HCT116 (cell line): ENCODE data around the gene GCN1. TPM values are rescaled to one million over a fixed set of nuclear protein-coding genes. Genes with fewer than 3 reads are reported as not detected.

Source experiments
- ATAC-seq: fragments of 200-7000 bp; cut with Tn5 transposase; 2 replicates; pipeline ENCODE4 v1.9.1; 2020; ENCODE audit warnings: mild to moderate bottlenecking, moderate library complexity
- BruUV-seq: library from RNA; stranded (reverse); fragments of 400-500 nt; replicated peaks from 2 replicates; lab custom pipeline; 2021; lab: Mats Ljungman, UMichigan
- CTCF ChIA-PET: fragments of 300-600 bp; sonication (Branson Sonifier 250); formaldehyde crosslinking; loops from one replicate; lab custom pipeline; 2021; ENCODE audit warnings: antibody characterized with exemption; lab: Charles Lee
- POLR2A ChIA-PET: fragments of 300-600, 350-600 bp; sonication (Branson Sonifier 250); formaldehyde crosslinking; loops from one replicate; lab custom pipeline; 2021; ENCODE audit warnings: antibody characterized with exemption; lab: Charles Lee
- RAD21 ChIA-PET, 2 experiments: fragments of 300-600 bp; sonication (Branson Sonifier 250); formaldehyde crosslinking; loops; one replicate each; lab custom pipeline; 2023; ENCODE audit warnings: low total read pairs in 2 of 2; ENCODE audit not compliant: uncharacterized antibody in 2 of 2, unreplicated experiment in 2 of 2, low non-redundant PET in 1 of 2; lab: Charles Lee
- DNase-seq: peaks from one replicate; pipeline ENCODE4 v3.0.0-alpha.2; 2010; ENCODE audit warnings: low read depth, low spot score
- H2AFZ ChIP-seq: fragments of 200-600 bp; shearing (Covaris generic), sonication (generic); 2 replicates; pipeline ENCODE4 v1.6.1; 2017; ENCODE audit warnings: low read depth, mixed run types, mixed read lengths, antibody characterized with exemption, low read length; ENCODE audit not compliant: poor library complexity, severe bottlenecking
- H3K27ac ChIP-seq: 2 replicates; pipeline ENCODE4 v1.5.1; 2012; ENCODE audit warnings: low read depth, low read length
- H3K27me3 ChIP-seq: fragments of 200-600 bp; sonication (generic); 2 replicates; pipeline ENCODE4 v1.6.1; 2016; ENCODE audit warnings: mixed run types, low read length, mixed read lengths; ENCODE audit not compliant: insufficient read depth
- H3K36me3 ChIP-seq, 2 experiments: fragments of 200-500 bp in 1 of 2; fragments of 200-600 bp in 1 of 2; sonication (Bioruptor generic) in 1 of 2; sonication (generic) in 1 of 2; 2 replicates each; pipeline versions ENCODE4 v1.5.1 to v1.6.1; 2014 to 2016; ENCODE audit warnings: low read length in 2 of 2, inconsistent platforms in 1 of 2, mixed read lengths in 1 of 2, mixed run types in 1 of 2; ENCODE audit not compliant: insufficient read depth in 2 of 2, control insufficient read depth in 1 of 2
- H3K4me1 ChIP-seq, 2 experiments: fragments of 200-600 bp in 1 of 2; sonication (generic) in 1 of 2; 2 replicates each; pipeline versions ENCODE4 v1.5.1 to v1.6.1; 2012 to 2017; ENCODE audit warnings: low read length in 2 of 2, inconsistent platforms in 1 of 2, mild to moderate bottlenecking in 1 of 2, mixed read lengths in 1 of 2, mixed run types in 1 of 2, moderate library complexity in 1 of 2; ENCODE audit not compliant: insufficient read depth in 2 of 2, control insufficient read depth in 1 of 2
- H3K4me2 ChIP-seq: fragments of 200-600 bp; sonication (generic); 2 replicates; pipeline ENCODE4 v1.6.1; 2017; ENCODE audit warnings: mixed run types, low read length, mixed read lengths
- H3K4me3 ChIP-seq, 2 experiments: fragments of 200-600 bp in 1 of 2; sonication (generic) in 1 of 2; replicated peaks in 1 of 2; 2 replicates each; pipeline ENCODE4 v1.5.1; 2011 to 2016; ENCODE audit warnings: low read length in 2 of 2, control low read depth in 1 of 2, low read depth in 1 of 2, mild to moderate bottlenecking in 1 of 2, mixed read lengths in 1 of 2, mixed run types in 1 of 2
- H3K79me2 ChIP-seq: fragments of 200-600 bp; sonication (generic); 2 replicates; pipeline ENCODE4 v1.6.1; 2017; ENCODE audit warnings: mild to moderate bottlenecking, mixed run types, low read length, moderate library complexity, mixed read lengths; ENCODE audit not compliant: insufficient read depth
- H3K9ac ChIP-seq: fragments of 200-600 bp; sonication (generic); 2 replicates; pipeline ENCODE4 v1.6.1; 2016; ENCODE audit warnings: low read length, mixed read lengths
- H3K9me2 ChIP-seq: fragments of 200-600 bp; sonication (generic), shearing (Covaris generic); 2 replicates; pipeline ENCODE4 v1.6.1; 2017; ENCODE audit warnings: mixed run types, mild to moderate bottlenecking, moderate library complexity; ENCODE audit not compliant: insufficient read depth
- H3K9me3 ChIP-seq, 2 experiments: fragments of 200-500 bp in 1 of 2; fragments of 200-600 bp in 1 of 2; sonication (Bioruptor generic) in 1 of 2; sonication (generic) in 1 of 2; 2 replicates each; pipeline ENCODE4 v1.6.1; 2014 to 2017; ENCODE audit warnings: low read length in 2 of 2, mixed read lengths in 2 of 2, inconsistent platforms in 1 of 2, low read depth in 1 of 2, mild to moderate bottlenecking in 1 of 2, mixed run types in 1 of 2, moderate library complexity in 1 of 2; ENCODE audit not compliant: control insufficient read depth in 1 of 2, insufficient read depth in 1 of 2
- H4K20me1 ChIP-seq: fragments of 200-600 bp; sonication (generic), shearing (Covaris generic); 2 replicates; pipeline ENCODE4 v1.6.1; 2017; ENCODE audit warnings: mixed run types, mild to moderate bottlenecking, moderate library complexity; ENCODE audit not compliant: insufficient read depth
- POLR2A ChIP-seq: IDR thresholded peaks from 2 replicates; pipeline ENCODE4 v1.7.0; 2011; ENCODE audit warnings: borderline replicate concordance; ENCODE audit not compliant: insufficient read depth, insufficient read length; ENCODE audit errors: extremely low read depth
- SIN3A ChIP-seq: IDR thresholded peaks from 2 replicates; pipeline ENCODE4 v1.6.1; 2012; ENCODE audit warnings: low read depth
- ZFX ChIP-seq: fragments of 450-650 bp; IDR thresholded peaks from 2 replicates; pipeline ENCODE4 v1.6.1; 2017
- intact Hi-C: fragments of 100-400 bp; cut with micrococcal nuclease; formaldehyde crosslinking; loops from 2 replicates; pipeline ENCODE4 v1.10.0; 2022
- total RNA-seq: library from RNA; stranded (reverse); gene quantifications from one replicate; pipeline ENCODE4 v1.2.1, GENCODE V29; 2021; ENCODE audit not compliant: unreplicated experiment
- TF ChIP-seq, protein P1 (sequence below), 3 experiments: fragments of 200-600 bp in 1 of 3; sonication (generic) in 1 of 3; IDR thresholded peaks in 2 of 3; conservative IDR thresholded peaks in 1 of 3; 2 replicates each; pipeline ENCODE4 v1.5.1; 2012 to 2017; ENCODE audit warnings: low read depth in 2 of 3, low read length in 2 of 3, antibody characterized with exemption in 1 of 3, borderline replicate concordance in 1 of 3, control low read depth in 1 of 3, mild to moderate bottlenecking in 1 of 3, mixed read lengths in 1 of 3, mixed run types in 1 of 3, moderate library complexity in 1 of 3; ENCODE audit not compliant: insufficient read depth in 1 of 3

GCN1 gene
- total RNA-seq, 1 experiment from 2014 or later: 184 TPM

DNA sequence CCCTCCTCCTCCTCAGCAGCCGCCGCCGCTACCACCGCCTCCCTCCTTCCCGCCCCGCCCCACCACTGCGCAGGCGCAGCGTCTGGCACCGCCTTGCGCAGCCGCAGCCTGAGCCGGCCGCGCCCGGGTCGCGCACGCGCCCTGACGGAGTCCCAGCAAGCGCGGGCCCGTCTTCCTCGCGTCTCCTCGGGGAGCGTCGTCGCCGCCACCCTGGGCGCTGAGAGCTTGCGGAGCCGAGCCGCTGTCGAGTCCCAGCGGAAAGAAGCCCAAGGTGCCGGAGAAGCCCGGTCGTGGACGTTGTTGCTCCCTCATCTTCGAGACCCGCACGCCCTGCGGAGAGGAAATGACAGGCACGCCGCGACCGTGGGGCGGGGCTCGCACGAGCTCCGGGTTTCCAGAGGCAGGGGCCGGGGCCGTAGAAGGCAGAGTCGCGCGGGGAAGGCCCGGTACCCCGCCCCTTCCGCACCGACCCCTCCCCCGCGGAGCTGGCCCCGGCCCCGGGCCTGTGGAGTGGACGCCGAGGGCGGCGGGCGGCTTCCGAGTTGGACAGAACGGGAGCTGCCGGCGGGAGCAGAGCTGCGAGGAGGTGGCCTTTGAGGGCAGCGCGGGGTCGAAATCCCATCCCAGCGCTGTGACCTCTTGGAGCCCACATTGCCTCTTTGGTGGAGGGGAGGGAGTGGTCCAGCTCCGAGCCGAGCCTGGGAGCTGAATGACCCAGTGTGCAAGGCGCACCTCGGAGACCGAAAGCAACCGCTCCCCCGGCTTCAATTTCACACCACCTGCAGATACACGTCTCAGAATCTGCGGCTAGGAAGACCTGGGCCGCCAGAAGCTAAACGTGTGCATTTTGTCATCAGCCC lies 77.5 kb downstream of the GCN1 start (continued):
- TF ChIP-seq, protein P1, sequence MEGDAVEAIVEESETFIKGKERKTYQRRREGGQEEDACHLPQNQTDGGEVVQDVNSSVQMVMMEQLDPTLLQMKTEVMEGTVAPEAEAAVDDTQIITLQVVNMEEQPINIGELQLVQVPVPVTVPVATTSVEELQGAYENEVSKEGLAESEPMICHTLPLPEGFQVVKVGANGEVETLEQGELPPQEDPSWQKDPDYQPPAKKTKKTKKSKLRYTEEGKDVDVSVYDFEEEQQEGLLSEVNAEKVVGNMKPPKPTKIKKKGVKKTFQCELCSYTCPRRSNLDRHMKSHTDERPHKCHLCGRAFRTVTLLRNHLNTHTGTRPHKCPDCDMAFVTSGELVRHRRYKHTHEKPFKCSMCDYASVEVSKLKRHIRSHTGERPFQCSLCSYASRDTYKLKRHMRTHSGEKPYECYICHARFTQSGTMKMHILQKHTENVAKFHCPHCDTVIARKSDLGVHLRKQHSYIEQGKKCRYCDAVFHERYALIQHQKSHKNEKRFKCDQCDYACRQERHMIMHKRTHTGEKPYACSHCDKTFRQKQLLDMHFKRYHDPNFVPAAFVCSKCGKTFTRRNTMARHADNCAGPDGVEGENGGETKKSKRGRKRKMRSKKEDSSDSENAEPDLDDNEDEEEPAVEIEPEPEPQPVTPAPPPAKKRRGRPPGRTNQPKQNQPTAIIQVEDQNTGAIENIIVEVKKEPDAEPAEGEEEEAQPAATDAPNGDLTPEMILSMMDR (IDR thresholded peaks at IDR 0.05 in 2 of 3, conservative IDR thresholded peaks at IDR 0.05 in 1 of 3; ENCODE audit: borderline replicate concordance in 1 of 3, insufficient read depth in 1 of 3, low read depth in 2 of 3, low read length in 2 of 3): no peak
- peak; percentile 69 for TF ChIP-seq POLR2A

DNA sequence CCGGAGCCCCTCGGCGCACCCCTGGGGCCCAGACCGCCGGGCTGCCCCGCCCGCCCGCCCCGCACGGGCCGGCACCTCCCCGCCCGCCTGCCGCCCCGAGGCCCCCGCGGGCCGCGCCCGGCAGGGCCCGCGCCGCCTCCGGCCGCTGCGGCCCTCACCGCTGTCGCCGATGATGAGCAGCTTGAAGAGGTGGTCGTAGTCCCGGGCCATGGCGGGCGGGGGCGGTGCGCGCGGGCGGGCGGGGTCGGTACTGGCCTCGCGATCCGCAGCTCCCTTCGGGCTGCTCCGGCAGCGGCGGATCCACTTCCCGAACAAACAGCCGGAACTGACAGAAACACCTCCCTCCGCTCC lies 78.1 kb downstream of the GCN1 start, which contains the start of gene RAB35:
Gene RAB35 (minus strand): TSS at position 313 of the 351 bp plus-strand sequence. CDS start 103 bp downstream, at position 210.
- peak; percentile 80 for TF ChIP-seq ZFX
- no peak for TF ChIP-seq SIN3A
- ChIA-PET CTCF (interaction anchor here (1.0 kb wide), 1 partner anchor 149 kb away, joined by 5 read pairs; the partner anchor contains the start of gene PXN), RAD21 (interaction anchor here in 1 of 2 experiments (0.5 kb wide), 1 partner anchor 175 kb away, joined by 4 read pairs; the partner anchor contains the start of gene RNU4-2), POLR2A (interaction anchor here (0.9 to 2.3 kb wide), 4 partner anchors 9 to 175 kb away, joined by 4 to 22 read pairs (median 6); partner anchors contain the start of genes RNU4-2 and RPLP0)
- H3K36me3 ChIP-seq: peaks cover 4 to 15% of the 10 kb centered on the region in 2 experiments; a peak in 2 of 4 replicates
- no peaks in the 10 kb centered on the region for H3K9me2 ChIP-seq
- H3K27me3 ChIP-seq: no peaks in the 10 kb centered on the region
- H3K79me2 ChIP-seq: peaks cover 64% of the 10 kb centered on the region
- no peaks in the 10 kb centered on the region for H4K20me1 ChIP-seq
- H3K27ac ChIP-seq: peak within 1 kb of the TSS; percentile 70
- H3K4me1 ChIP-seq: peaks cover 17 to 27% of the 10 kb centered on the region in 2 experiments
- BruUV-seq: no TSS peak
- no peak for ATAC-seq
- H3K4me2 ChIP-seq: peak within 1 kb of the TSS; percentile 96
- no peak within 1 kb of the TSS for H2AFZ ChIP-seq
- DNase-seq: no peak
- peak within 1 kb of the TSS; percentile 60 to 65 for H3K4me3 ChIP-seq
- intact Hi-C loops: loop anchor here (5.0 kb wide), 1 partner anchor 66 kb away; no protein-coding TSS in a partner anchor
- H3K9ac ChIP-seq: peak within 1 kb of the TSS; percentile 75
- H3K9me3 ChIP-seq: no peaks in the 10 kb centered on the region
